Inflammatory macrophage treated with lipopolysaccharide for 1 hour (primary cell): ENCODE data around the gene DLG2.
"Not testable (repeated sequence)": the region's sequence is repeated elsewhere in the genome, so short reads cannot be mapped to it uniquely, and the experiment has no call there.

Source experiments
- DNase-seq, 2 donors: peaks; one replicate each; pipeline ENCODE4 v3.0.0-alpha.2; 2020 to 2022

DLG2 gene

DNA sequence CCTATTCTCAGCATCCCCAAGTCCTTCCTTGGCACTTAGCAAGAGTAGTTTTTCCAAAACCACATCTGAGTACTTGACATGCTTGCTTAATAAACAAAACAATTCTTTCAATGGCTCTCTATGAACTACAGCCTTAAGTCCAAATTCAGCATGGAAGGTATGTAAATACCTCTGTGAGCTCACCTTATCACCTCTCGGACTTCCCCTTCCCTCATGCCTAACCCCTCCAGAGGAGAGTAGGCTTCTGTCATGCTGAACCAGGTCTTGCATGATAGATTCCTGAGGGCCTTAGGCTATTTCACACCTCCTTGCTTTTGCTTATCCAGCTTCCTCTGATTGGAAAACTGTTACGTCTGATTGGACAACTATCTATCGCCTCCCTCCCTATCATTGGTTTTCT, 2028.1 kb downstream of the DLG2 start:
- DNase-seq, result no peak

DNA sequence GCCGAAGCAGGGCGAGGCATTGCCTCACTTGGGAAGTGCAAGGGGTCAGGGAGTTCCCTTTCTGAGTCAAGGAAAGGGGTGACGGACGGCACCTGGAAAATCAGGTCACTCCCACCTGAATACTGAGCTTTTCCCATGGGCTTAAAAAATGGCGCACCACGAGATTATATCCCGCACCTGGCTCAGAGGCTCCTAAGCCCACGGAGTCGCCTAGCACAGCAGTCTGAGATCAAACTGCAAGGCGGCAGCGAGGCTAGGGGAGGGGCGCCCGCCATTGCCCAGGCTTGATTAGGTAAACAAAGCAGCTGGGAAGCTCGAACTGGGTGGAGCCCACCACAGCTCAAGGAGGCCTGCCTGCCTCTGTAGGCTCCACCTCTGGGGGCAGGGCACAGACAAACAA, 2039.3 kb downstream of the DLG2 start:
- not testable (repeated sequence) for DNase-seq

DNA sequence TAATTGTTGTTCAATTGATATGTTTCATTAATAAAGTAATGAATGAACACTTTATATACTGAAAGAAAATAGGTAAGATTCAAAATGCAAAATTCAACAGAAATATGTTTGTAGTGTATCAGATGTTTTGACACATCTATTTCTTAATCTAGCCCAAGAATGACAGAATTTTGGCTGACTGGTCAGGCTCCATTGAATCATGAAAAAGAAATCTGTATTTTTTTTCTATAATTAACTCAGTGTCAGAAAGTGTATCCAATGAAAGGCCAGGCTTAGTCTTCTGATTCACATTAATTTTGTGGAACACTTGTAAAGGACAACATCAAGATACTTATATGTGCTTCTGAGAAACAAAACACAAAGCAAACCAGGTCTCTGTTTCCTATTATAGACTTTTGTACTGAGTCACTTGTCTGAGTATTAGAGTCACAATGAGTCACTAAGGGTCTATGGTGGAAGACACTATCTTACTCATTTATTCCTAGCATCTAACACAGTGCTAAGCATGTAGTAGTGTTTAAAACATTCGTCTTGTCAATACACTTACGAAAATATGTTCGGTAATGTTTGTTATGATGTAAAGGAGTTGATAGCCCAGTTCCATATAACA, 2043.3 kb downstream of the DLG2 start:
- DNase-seq, result no peak

DNA sequence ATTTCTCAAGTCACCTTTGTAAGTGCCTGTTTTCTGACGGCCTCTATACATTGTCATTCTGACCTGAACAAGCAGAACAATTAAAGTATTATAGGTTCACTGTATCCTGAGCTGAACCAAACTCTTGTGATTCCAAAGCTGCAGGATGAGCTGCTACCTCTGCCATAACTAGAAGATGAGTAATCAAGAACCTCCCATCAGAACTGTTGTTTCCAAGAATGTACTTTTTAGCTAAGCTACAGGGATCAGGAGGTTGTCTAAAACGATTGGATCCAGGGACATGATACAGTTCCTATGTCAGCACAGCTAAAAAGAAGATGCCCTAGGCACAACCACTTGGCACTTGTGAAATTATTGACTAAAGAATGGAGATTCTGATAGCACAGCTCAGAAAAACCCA, 2052.6 kb downstream of the DLG2 start:
- no peak for DNase-seq

DNA sequence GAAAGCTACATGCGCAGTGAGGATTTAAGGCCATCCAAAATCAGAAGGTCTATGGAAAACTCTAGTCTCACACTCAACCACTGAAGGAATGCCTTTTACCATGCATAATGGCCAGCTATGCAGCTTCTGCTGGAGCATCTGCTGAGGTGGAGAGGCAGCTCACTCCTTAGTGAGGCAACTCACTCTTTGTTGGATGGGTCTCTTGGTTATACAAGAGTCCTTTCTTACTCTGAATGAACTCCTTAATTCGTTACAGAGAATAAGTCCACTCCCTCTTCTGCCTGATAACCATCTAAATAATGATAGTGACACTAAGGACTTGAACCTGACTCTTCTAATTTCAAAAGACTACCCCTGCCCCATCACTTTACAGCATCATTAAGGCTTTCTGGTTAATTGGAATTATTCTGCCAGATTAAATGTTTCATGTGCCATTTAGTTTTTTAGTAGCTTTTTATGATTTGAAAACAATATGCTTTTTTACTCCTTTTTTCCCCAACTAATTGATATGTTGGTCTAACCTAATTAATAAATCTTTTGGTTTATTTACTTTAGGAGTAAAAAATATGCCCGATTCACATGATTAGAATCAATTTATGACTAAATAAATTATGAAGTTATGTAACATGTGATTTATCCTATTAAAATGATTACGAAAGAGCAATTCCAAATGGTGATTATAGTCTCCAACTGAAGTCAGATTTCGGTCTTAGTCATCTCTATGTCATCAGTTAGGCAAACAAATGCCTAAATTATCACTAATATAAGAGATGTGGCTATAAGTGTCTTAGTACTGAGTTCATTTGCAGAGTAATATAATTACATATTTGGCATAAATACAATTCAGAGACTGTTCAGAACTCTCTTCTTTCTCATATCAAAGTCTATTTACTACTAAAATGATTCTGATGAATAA, 2054.3 kb downstream of the DLG2 start:
- no peak for DNase-seq

DNA sequence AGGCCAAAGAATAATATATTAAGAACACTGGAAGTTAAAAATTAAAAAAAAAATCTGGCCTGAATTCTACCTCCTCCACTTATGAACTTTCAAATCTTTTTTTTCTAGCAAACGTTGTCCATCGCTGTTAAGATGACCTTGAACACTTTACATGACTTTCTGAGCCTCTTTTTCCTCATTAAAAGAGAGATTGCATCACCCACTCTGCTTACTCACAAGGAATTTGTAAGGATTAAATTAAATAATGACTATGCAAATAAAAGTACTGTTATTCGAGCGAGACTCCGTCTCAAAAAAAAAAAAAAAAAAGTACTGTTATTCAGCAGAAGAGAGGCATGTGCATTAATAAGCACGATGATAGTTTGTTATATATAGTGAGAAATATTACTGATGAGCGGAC, 2055.8 kb downstream of the DLG2 start:
- DNase-seq, result no peak

DNA sequence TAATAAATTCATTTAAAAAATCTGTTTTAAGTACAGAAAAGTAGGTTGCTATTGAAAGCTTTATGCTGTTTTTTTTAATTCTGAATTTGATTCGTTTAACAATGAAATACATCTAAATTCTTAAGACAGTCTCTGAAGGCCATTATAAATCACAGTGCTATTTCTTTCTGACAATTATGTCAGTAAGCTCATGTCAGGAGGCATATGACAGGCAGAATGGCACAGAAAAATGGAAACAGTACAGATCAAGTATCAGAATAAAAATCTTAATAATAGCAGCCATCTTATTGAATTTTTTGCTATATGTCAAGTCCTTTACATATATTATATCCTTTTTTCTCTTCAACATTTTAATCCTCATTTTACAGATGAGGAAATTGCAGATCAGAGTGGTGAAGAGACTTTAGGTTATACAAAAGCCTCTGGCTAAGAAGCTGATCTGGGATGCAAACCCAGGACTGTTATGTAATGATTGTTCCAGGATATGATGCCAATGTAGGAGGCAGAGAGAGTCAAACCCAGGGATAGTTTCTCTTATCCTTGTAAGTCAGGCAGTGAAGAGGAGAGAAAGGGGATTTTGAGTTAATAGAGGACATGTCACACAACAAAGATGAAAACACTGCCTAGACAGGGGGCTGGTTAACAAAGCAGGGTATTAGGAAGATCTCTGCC, 2057.9 kb downstream of the DLG2 start:
- DNase-seq, result no peak

DNA sequence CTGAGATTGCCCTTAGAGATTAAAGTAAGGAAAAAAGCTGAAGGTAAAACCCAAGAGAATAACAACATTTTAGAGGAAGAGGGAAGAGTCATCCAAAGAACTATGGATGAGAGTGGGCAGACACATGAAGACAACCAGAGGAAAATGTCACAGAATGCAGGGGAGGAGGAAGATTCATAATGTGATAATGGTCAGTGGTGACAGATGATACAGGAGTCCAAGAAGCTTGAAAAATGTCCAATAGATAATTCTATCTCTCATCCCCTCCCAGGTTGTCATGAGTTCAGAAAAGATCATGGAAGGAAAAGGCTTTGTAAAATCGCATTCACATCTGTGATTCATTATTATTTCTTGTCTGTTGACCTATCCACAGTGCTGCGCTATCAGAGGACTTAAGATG, 2058.6 kb downstream of the DLG2 start:
- no peak for DNase-seq

DNA sequence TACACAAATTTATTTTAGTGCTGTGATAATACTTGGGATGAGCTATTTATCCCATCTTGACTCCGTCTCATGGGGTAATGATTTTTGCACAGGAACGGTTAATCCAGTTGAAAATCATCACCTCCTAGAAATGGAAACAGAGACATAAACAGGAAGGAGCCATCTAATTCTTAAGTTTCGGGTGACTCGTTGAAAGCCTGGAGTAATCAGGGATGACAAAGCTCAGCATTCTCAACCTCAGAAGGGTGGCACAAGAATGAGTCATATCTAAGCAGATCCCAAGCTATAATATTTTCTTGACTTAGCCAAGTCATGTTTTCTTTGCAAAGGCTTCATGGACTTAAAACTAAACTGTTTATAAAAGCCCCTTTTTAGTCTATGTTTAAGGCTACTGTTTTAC, 2060.2 kb downstream of the DLG2 start:
- no peak for DNase-seq

DNA sequence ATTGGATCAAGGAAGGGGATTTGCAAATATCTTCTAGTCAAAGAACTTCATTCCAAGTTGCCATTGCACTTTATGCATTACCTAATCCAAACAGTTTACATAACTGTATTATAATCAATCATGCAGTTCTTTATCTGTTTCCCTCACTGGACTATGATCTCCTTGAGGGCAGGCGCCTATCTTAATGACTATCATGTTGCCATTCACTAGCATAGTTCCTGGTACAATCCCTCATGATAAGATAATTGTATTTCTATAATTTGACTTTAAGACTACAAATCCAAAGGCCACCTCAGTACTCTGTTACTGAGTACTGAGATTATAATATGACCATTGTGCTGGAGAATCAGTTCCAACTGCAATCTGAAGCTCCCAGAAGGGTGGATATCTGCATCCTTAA, 2062.3 kb downstream of the DLG2 start:
- DNase-seq, result no peak

DNA sequence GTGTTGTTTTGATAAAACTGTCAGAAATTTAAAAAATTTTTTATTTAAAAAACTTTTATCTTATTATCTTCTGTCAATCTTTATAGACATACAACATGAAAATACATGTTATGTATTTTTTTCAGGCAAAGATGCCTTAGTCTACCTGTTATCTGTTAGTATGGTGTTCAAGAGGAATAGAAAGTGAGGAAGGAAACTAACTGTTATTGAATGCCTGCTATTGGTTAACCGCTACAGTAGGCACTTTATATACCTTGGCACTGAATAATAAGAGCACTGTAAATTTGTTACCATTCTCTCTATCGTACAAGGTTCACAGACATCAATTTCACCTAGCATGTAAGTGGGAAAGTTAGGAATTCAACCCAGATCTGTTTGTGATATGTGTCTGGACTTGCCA, 2068.9 kb downstream of the DLG2 start:
- DNase-seq, result no peak

DNA sequence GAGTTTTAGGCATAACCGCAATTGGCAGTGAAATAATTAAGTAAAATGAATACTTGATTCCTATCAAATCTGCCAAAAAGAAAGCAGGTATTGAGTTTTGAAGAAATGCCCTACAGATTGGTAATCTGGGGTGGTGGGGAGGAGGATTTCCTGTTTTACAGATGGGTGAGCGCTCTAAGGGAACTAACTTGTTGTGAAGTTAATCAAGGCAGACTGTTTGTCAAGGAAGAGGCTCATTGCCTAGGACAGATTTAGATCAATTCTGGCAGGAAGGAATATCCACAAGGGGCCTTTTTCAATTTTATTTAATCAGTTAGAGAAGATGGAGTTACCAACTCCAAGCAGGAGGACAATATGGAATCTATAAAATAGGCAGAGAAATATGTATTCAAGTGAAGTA, 2069.5 kb downstream of the DLG2 start:
- no peak for DNase-seq

DNA sequence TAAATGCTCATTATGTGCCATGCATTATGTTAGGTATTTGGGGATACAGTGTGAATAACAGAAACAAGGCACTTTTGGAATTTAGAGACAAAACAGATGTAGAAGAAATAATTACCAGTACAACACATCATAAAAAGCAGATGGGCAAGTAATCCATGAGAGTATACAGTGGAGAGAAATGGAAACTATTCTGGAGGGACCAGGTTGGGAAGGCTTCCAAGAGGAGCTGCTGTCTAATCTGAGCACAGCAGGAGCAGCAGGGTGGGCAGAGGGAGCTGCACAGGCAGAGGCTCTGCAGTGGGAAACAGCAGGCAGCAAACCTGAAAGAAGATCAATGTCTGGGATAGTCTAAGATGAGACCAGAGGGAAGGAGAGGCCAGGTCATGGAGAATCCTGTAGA, 2072.3 kb downstream of the DLG2 start:
- no peak for DNase-seq

DNA sequence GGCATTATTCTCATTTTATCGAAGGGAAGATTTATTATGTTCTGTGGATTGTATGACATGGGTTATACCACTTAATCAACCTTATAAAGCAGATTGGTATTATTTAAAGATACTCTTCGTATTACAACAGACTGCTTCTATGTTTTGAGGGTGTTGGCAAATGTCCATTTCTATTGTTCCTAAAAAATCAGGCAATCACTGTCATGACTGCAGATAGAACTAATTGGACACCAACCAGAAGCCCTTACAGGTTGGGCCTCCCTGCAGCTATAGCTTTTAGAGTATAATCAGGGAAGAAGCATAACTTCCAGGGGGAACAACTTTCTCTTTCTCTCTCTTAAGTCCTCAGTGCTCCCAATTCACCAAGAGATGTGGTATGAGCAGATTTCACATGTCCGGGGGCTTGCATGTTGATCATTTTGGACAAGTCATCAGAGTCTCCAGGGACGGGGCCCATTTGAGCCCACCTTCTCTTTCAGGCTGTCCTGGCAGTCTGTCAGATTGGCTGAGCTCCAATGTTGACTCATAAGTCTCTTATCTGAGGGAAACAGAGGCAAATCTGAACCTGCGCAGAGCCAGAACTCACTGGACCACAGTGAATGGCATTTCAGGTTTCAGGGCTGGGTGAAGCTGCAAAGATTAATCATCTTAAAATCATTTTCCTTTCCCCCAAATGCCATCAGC, 2077.0 kb downstream of the DLG2 start:
- DNase-seq, result no peak

DNA sequence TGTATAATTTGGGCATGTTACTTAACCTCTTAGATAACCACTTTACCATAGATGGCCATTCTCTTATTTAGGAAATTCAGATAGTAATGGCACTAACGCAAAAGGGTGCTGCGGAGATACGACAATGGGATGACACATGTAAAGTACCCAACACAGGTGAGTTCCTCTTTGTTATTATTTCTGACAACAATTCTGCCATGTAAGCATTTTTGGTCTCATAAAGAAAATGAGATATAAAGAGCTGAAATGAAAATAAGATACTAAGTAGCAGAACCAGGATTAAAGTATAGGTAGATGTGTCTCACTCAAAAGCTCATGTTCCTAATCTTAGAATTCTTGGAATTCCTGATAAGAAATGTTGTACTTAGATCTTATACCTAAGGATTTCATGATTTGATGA, 2080.8 kb downstream of the DLG2 start:
- DNase-seq, result no peak

DNA sequence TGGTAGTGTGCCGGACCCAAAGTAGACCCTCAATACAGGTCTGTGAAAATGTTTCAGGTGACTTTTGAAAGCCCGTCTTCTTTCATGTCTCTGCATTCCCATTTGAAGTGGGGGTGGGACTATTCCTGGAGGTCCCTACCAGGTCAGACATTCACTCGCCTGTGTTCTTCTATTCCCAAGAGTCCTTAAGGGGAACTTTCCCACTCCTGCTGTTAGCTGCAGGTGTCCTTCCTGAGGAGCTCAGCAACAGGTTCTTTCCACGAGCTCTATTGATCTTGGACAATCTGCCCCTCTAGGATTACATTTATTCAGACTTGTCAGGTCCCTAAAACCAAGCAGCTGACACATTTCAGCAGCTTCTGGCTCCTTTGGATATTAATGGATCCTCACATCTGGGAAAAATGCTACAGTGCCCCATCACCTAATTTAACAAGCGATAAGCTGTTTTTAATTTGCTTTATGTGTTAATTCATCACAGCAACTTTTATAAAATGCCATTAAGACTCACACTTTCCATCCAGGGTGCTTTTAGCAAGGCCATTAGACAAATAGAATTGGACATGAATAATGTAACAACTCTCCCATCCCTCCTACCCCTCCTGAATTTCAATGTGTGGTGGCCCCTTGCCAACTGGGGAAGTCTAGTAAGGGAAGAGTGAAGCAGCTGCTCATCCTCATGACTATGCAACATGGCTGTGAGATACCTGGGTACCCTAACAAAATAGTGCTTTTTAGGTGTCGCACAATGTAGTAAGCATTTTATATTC, 2081.5 kb downstream of the DLG2 start:
- no peak for DNase-seq

DNA sequence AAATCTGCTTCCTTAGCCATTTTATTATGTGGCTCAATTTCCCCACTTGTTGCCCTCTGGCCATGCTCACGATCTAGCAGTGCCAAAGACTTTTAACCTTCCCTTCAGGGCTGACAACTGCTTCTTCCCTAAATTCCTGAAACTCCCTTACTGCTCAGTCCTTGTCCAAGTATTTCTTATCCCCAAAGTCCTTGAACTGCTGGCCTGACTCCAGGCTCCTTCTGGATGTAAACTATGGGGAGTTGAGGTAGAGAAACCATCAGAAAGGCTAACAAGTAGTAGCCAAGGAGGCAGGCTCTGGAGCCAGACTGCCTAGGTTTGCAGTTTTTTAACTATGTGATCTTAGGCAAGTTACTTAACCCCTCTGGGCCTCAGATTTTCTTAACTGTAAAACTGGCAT, 2082.3 kb downstream of the DLG2 start:
- DNase-seq, result no peak

DNA sequence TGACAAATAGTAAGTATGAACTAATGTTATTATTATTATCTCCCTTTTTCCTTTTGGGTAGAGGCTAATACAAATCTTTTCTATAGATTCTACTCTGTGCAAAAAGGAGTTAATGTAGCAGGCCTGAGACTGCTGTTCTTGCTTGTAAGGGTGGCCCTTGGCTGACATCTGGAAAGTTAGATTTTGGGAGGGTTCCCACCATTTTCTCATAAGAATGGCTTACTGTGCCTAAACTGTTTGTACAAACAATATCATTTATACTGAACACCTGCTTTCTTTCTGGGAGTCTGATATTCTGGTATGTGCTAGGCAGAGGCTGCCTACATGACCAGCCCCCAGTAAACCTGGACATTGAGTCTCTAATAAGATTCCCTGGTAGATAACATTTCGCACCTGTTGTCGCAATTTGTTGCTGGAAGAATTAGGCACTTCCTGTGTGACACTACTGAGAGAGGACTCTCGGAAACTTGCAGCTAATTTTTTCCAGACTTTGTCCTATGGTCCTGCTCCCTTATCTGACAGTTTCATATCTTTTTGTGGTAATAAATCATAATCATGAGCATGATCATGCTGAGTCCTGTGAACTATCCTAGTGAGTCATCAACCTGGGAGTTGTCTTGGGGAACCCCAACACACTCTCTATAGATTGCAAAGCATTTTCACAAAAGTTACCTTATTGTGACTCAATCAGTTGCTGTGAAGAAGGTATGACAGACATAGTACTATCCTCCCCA, 2083.3 kb downstream of the DLG2 start:
- no peak for DNase-seq

DNA sequence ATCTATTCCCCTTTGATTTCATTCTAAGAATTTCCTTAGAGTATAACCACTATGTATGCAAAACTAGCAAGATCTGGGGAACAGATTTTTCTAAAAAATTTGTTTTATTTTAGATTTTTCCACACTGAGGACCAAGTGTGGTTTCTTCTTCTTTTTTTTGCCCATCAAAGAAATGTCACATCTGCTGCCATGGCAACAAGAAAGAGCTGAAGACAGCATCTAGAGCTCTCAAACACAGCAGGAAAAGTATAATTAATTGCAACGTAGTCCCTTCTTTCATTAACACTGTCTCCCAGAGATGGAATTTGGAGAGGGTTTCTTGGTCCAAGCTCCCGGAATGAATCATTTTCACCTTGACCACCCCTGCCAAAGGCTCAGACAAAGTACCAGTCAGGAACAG, 2084.3 kb downstream of the DLG2 start:
- DNase-seq, result no peak

DNA sequence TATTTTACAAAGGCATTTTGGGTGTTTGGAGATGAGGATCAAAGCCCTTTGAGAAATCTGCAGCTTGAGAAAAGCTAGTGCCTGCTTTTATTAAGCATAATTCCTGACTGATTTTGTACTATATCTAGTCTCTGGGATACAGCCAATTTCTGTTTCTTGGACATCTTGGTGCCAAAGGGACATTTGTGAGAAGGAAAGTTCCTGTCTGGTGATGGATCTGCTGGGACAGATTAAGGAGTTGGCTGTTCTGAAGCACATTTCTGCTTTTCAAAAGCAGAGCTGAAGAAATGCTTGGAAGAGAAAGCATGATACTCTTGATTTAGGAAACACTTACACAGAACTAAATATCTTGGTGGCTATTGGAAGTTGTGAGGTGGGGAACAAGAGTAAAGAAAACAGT, 2086.4 kb downstream of the DLG2 start:
- DNase-seq, result no peak

DNA sequence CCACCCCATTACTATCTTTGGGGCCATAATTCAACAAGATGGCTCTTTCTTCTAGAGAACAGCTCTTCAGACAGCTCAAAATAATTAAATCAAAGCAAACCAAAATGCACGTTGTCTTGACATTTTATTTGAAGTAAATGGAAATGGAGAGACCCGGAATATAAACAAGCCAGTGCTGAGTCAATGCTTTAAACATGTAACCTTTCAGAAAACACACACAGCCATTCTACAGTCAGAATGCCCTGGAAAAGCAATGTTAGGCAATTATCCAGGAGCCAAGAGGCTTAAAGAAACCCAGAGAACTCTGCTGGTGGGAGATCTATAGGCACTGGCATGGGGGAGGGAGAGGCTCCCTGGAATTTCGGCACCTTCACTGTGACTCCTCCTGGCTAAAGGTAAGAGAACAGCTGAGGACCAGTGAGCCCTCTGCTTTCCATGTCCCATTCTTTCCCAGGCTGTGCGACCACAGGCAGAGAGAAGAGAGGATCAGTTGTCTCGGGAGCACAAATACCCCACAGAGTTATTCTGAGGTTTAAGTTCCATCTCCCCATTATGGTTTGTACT, 2086.9 kb downstream of the DLG2 start:
- DNase-seq, result no peak

DNA sequence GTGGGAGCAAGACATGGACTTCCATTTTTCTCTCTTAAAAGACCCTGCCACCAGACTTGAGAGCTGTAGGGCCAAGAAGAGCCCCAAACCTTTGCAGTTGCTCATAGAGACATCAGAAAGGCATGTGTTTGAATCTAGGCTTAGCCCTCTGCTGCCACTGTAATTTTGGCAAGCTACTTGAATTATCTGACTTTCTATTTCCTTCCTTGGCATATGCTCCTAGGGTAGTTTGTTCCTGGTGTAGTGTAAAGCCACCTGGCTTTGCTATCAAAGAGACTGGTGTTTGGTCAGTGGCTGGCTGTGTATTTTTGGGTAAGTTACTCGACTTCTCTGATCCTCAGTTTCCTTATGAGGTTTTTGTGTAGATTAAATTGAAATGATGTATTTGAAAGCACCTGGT, 2088.9 kb downstream of the DLG2 start:
- no peak for DNase-seq
